ENCODE data around the gene FNTB. TPM values are rescaled to one million over a fixed set of nuclear protein-coding genes. Genes with fewer than 3 reads are reported as not detected.

Gene FNTB
- total RNA-seq, 1 experiment from 2014 or later, result 14.2 TPM

DNA sequence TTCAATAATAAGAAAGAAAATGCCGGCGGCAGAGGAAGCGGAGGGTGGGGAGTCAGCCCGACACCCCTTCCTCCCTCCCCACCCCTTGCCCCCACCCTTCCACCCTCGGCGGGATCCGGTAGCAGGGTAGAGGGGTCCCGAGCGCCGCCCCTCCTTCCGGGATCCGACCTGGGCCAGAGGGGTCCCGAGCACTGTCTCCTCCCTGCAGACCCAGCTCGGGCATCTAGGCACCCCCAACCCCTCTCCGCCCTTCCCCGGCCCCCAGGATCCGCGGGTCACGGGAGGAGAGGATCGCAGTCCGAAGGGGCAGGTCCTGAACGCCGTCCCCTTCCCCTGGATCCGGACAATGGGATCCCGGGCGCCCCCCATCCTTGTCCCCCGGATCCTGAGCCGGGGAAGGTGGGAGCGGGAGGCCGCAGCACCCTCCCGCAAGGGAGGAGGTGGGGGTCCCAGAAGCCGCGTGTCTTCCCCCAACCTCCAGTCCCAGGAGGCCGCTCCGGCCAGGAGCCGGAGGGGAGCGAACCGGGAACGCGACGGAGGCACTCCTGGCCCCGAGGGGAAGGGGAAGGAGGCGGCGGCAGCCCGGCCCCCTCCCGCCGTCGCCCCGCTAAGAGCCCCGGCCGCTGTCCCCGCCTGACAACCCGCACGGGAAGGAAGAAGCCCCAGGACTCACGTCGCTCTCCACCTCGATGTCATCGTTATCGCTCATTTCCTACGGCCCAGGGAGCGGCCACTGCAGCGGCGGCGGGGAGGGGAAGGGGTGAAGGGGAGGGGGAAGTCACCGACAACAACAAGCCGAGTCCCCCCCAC lies 115.1 kb downstream of the FNTB start:
- peak; percentile 13 for ATAC-seq
- CTCF ChIA-PET, result interaction anchor here (0.5 to 1.3 kb wide), 5 partner anchors 103 to 723 kb away, joined by 3 to 14 read pairs (median 4); partner anchors contain the start of genes FNTB and FUT8
- H3K4me3 Mint-ChIP-seq, result peak overlapping the region; percentile 89
- H3K36me3 Mint-ChIP-seq, result peaks cover 9% of the 10 kb centered on the region
- peak overlapping the region; percentile 98 for H3K27ac Mint-ChIP-seq
- peaks cover 16% of the 10 kb centered on the region for H3K4me1 Mint-ChIP-seq
- H3K27me3 Mint-ChIP-seq (ENCODE audit: low read depth), result no peaks in the 10 kb centered on the region
- H3K9me3 Mint-ChIP-seq, result no peaks in the 10 kb centered on the region
- POLR2A ChIA-PET, result interaction anchor here (0.6 to 1.9 kb wide), 4 partner anchors 115 to 1548 kb away, joined by 3 to 5 read pairs (median 3); partner anchors contain the start of gene FNTB
- peak; percentile 32 for DNase-seq (ENCODE audit: low spot score)
- TF ChIP-seq ZNF396 (CRISPR knock-in tag; IDR thresholded peaks at IDR 0.05; ENCODE audit: borderline replicate concordance) (no peak), TEAD4 (CRISPR knock-in tag; IDR thresholded peaks at IDR 0.05) (no peak), CREB1 (CRISPR knock-in tag; IDR thresholded peaks at IDR 0.05) (no peak), FOXP1 (CRISPR knock-in tag; IDR thresholded peaks at IDR 0.05; ENCODE audit: borderline replicate concordance) (0 out of 2 replicates have a peak, but pooled peaks have one; percentile 70), HMGA2 (CRISPR knock-in tag; IDR thresholded peaks at IDR 0.05) (no peak), IRF2 (CRISPR knock-in tag; IDR thresholded peaks at IDR 0.05; ENCODE audit: borderline replicate concordance, low read depth) (0 out of 2 replicates have a peak, but pooled peaks have one; percentile 34)
- TF ChIP-seq, protein P1, sequence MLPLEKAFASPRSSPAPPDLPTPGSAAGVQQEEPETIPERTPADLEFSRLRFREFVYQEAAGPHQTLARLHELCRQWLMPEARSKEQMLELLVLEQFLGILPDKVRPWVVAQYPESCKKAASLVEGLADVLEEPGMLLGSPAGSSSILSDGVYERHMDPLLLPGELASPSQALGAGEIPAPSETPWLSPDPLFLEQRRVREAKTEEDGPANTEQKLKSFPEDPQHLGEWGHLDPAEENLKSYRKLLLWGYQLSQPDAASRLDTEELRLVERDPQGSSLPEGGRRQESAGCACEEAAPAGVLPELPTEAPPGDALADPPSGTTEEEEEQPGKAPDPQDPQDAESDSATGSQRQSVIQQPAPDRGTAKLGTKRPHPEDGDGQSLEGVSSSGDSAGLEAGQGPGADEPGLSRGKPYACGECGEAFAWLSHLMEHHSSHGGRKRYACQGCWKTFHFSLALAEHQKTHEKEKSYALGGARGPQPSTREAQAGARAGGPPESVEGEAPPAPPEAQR (CRISPR knock-in tag; IDR thresholded peaks at IDR 0.05), result no peak
- TF ChIP-seq, protein P2, sequence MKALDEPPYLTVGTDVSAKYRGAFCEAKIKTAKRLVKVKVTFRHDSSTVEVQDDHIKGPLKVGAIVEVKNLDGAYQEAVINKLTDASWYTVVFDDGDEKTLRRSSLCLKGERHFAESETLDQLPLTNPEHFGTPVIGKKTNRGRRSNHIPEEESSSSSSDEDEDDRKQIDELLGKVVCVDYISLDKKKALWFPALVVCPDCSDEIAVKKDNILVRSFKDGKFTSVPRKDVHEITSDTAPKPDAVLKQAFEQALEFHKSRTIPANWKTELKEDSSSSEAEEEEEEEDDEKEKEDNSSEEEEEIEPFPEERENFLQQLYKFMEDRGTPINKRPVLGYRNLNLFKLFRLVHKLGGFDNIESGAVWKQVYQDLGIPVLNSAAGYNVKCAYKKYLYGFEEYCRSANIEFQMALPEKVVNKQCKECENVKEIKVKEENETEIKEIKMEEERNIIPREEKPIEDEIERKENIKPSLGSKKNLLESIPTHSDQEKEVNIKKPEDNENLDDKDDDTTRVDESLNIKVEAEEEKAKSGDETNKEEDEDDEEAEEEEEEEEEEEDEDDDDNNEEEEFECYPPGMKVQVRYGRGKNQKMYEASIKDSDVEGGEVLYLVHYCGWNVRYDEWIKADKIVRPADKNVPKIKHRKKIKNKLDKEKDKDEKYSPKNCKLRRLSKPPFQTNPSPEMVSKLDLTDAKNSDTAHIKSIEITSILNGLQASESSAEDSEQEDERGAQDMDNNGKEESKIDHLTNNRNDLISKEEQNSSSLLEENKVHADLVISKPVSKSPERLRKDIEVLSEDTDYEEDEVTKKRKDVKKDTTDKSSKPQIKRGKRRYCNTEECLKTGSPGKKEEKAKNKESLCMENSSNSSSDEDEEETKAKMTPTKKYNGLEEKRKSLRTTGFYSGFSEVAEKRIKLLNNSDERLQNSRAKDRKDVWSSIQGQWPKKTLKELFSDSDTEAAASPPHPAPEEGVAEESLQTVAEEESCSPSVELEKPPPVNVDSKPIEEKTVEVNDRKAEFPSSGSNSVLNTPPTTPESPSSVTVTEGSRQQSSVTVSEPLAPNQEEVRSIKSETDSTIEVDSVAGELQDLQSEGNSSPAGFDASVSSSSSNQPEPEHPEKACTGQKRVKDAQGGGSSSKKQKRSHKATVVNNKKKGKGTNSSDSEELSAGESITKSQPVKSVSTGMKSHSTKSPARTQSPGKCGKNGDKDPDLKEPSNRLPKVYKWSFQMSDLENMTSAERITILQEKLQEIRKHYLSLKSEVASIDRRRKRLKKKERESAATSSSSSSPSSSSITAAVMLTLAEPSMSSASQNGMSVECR (CRISPR knock-in tag; IDR thresholded peaks at IDR 0.05; ENCODE audit: borderline replicate concordance), result 0 out of 2 replicates have a peak, but pooled peaks have one; percentile 36
- TF ChIP-seq, protein P3, sequence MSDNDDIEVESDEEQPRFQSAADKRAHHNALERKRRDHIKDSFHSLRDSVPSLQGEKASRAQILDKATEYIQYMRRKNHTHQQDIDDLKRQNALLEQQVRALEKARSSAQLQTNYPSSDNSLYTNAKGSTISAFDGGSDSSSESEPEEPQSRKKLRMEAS (CRISPR knock-in tag; IDR thresholded peaks at IDR 0.05), result peak; percentile 13; the same call in 1 of the 2 replicates
- TF ChIP-seq, protein P4, sequence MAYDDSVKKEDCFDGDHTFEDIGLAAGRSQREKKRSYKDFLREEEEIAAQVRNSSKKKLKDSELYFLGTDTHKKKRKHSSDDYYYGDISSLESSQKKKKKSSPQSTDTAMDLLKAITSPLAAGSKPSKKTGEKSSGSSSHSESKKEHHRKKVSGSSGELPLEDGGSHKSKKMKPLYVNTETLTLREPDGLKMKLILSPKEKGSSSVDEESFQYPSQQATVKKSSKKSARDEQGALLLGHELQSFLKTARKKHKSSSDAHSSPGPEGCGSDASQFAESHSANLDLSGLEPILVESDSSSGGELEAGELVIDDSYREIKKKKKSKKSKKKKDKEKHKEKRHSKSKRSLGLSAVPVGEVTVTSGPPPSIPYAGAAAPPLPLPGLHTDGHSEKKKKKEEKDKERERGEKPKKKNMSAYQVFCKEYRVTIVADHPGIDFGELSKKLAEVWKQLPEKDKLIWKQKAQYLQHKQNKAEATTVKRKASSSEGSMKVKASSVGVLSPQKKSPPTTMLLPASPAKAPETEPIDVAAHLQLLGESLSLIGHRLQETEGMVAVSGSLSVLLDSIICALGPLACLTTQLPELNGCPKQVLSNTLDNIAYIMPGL (CRISPR knock-in tag; IDR thresholded peaks at IDR 0.05), result peak; percentile 46; the same call in 1 of the 2 replicates

DNA sequence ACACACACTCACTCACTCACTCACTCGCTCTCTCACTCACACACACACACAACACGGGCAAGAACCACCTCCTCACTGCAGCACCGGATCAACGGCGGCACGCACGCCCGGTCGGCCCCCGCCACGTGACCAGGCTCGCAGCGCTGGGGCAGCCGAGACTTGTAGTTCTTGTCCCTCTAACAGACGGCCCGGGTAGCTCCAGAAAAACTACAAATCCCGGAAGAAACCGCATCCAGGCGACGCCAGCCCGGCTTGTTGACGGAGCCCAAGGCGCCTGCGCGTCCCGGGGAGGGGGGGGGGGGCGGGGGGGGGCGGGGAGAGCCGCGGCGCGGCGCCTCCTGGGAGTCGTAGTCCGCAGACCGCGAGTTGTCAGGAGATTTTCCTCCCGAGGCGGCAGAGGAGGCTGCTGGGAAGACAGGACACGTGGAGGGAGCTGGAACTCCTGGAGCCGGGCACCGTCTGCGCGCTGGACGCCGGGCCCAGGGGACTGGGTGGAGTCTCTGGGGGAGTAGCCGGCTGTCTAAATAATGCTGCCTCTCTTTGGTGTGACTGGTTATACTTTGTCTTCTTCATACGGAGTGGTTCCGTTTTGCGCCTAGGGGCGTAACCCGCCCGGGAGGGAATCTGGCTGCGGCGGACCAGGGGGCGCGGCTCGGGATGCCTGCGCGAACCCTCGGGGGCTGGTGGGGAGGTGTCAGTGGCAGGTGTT lies 115.9 kb downstream of the FNTB start, which contains the start of gene MAX:
Gene MAX, minus strand, starts transcription at position 77 of the 709 bp plus-strand sequence. CDS start 178 bp downstream, outside the sequence.
- DNase-seq (ENCODE audit: low spot score) (peak; percentile 96), ATAC-seq (peak; percentile 90)
- CTCF ChIA-PET, result interaction anchor here (0.5 to 1.3 kb wide), 9 partner anchors 8 to 722 kb away, joined by 3 to 14 read pairs (median 3); partner anchors contain the start of genes FNTB and FUT8
- H3K27me3 Mint-ChIP-seq (ENCODE audit: low read depth), result no peaks in the 10 kb centered on the region
- H3K9me3 Mint-ChIP-seq, result no peaks in the 10 kb centered on the region
- H3K36me3 Mint-ChIP-seq, result peaks cover 9% of the 10 kb centered on the region
- H3K4me1 Mint-ChIP-seq, result peaks cover 16% of the 10 kb centered on the region
- peak within 1 kb of the TSS; percentile 89 for H3K4me3 Mint-ChIP-seq
- POLR2A ChIA-PET, result interaction anchor here (0.5 to 1.9 kb wide), 5 partner anchors 116 to 1548 kb away, joined by 3 to 5 read pairs (median 3); partner anchors contain the start of gene FNTB
- peak within 1 kb of the TSS; percentile 98 for H3K27ac Mint-ChIP-seq
- TF ChIP-seq OVOL2 (CRISPR knock-in tag; IDR thresholded peaks at IDR 0.05; ENCODE audit: borderline replicate concordance) (no peak), ZNF138 (CRISPR knock-in tag; conservative IDR thresholded peaks at IDR 0.05) (no peak), RELA (CRISPR knock-in tag; IDR thresholded peaks at IDR 0.05; ENCODE audit: borderline replicate concordance) (no peak), JUN (CRISPR knock-in tag; IDR thresholded peaks at IDR 0.05) (no peak), ATF1 (CRISPR knock-in tag; IDR thresholded peaks at IDR 0.05) (no peak), NFE2L1 (CRISPR knock-in tag; IDR thresholded peaks at IDR 0.05) (no peak)
- TF ChIP-seq, protein P1 (CRISPR knock-in tag; IDR thresholded peaks at IDR 0.05), result no peak
- TF ChIP-seq, protein P5, sequence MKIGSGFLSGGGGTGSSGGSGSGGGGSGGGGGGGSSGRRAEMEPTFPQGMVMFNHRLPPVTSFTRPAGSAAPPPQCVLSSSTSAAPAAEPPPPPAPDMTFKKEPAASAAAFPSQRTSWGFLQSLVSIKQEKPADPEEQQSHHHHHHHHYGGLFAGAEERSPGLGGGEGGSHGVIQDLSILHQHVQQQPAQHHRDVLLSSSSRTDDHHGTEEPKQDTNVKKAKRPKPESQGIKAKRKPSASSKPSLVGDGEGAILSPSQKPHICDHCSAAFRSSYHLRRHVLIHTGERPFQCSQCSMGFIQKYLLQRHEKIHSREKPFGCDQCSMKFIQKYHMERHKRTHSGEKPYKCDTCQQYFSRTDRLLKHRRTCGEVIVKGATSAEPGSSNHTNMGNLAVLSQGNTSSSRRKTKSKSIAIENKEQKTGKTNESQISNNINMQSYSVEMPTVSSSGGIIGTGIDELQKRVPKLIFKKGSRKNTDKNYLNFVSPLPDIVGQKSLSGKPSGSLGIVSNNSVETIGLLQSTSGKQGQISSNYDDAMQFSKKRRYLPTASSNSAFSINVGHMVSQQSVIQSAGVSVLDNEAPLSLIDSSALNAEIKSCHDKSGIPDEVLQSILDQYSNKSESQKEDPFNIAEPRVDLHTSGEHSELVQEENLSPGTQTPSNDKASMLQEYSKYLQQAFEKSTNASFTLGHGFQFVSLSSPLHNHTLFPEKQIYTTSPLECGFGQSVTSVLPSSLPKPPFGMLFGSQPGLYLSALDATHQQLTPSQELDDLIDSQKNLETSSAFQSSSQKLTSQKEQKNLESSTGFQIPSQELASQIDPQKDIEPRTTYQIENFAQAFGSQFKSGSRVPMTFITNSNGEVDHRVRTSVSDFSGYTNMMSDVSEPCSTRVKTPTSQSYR (CRISPR knock-in tag; IDR thresholded peaks at IDR 0.05), result no peak
- TF ChIP-seq, protein P6, sequence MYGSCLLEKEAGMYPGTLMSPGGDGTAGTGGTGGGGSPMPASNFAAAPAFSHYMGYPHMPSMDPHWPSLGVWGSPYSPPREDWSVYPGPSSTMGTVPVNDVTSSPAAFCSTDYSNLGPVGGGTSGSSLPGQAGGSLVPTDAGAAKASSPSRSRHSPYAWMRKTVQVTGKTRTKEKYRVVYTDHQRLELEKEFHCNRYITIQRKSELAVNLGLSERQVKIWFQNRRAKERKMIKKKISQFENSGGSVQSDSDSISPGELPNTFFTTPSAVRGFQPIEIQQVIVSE (CRISPR knock-in tag; IDR thresholded peaks at IDR 0.05; ENCODE audit: borderline replicate concordance), result no peak
